ENCODE data around the gene INSR. TPM values are rescaled to one million over a fixed set of nuclear protein-coding genes. Genes with fewer than 3 reads are reported as not detected.

Gene INSR
- total RNA-seq, 6 experiments from 2014 or later: 2.1 to 6.3 (median 2.5) TPM

DNA sequence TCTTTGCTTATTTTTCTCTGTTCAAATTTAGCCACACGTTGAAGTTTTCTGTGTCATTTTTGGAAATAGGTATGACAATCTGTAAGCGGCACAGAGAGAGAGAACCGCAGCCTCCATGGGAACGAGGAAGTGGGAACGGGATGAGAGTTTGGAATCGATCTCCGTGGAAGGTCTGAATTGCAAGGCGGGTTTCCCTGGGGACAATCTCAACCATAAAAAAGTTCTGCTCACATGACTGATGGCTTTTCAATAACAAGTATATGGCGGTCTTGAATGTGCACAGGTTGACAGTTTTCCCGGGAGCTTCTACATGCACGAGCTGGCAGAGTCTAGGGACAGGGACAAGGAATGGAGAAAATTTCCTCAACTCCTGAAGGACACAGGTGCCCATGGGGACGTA, 90.9 kb downstream of the INSR start:
- Mint-ChIP-seq H3K27me3 (ENCODE audit: insufficient read depth) (peaks cover 8% of the 10 kb centered on the region), H3K27ac (no peak overlapping the region), H3K9me3 (no peaks in the 10 kb centered on the region), H3K4me1 (ENCODE audit: low read depth) (peaks cover 6% of the 10 kb centered on the region; the same call in 1 of the 2 replicates), H3K36me3 (ENCODE audit: low read depth) (no peaks in the 10 kb centered on the region), H3K4me3 (no peak overlapping the region)
- DNase-seq: no peak
- TF ChIP-seq, protein P1, sequence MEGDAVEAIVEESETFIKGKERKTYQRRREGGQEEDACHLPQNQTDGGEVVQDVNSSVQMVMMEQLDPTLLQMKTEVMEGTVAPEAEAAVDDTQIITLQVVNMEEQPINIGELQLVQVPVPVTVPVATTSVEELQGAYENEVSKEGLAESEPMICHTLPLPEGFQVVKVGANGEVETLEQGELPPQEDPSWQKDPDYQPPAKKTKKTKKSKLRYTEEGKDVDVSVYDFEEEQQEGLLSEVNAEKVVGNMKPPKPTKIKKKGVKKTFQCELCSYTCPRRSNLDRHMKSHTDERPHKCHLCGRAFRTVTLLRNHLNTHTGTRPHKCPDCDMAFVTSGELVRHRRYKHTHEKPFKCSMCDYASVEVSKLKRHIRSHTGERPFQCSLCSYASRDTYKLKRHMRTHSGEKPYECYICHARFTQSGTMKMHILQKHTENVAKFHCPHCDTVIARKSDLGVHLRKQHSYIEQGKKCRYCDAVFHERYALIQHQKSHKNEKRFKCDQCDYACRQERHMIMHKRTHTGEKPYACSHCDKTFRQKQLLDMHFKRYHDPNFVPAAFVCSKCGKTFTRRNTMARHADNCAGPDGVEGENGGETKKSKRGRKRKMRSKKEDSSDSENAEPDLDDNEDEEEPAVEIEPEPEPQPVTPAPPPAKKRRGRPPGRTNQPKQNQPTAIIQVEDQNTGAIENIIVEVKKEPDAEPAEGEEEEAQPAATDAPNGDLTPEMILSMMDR (IDR thresholded peaks at IDR 0.05): no peak

DNA sequence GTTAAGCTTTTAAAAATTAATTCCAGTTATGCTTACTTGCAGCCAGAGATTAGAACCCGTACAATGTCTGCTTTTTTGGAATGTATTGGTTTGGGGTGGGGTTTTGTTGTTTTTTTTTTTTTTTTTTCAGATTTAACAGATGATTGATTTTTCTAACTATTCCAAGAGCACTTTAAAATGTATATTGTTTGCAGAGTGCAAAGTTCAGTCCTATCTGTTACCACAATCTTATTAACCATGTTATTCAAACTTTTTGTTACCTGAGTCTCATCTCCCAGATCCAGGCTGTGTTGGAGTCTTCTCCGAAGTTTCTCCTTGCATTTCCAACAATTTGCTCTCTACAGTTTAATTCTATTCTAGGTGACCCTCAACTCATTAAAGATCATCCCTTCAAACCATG, 91.3 kb downstream of the INSR start:
- H3K4me1 Mint-ChIP-seq (ENCODE audit: low read depth): peaks cover 6% of the 10 kb centered on the region; the same call in 1 of the 2 replicates
- no peaks in the 10 kb centered on the region for H3K36me3 Mint-ChIP-seq (ENCODE audit: low read depth)
- no peaks in the 10 kb centered on the region for H3K9me3 Mint-ChIP-seq
- no peak for DNase-seq
- no peak overlapping the region for H3K4me3 Mint-ChIP-seq
- TF ChIP-seq, protein P1 (IDR thresholded peaks at IDR 0.05): no peak
- no peak overlapping the region for H3K27ac Mint-ChIP-seq
- peaks cover 8% of the 10 kb centered on the region for H3K27me3 Mint-ChIP-seq (ENCODE audit: insufficient read depth)

DNA sequence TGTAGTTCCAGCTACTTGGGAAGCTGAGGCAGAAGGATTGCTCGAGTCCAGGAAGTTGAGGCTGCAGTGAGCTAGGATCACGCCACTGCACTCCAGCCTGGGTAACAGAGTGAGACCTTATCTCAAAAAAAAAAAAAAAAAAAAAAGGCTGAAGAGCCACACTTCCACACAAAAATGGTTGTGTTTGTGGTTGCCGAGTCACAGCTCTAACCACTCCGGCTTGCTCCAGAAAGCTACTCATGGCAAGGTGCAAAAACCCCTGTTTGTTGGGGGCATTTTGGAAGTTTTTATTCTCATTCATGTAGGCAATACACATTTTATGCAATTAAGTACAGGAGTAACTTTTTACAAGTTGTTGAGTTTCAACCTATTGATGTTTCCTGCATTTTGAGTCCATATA, 93.5 kb downstream of the INSR start:
- H3K4me3 Mint-ChIP-seq: no peak overlapping the region
- no peak for DNase-seq
- peaks cover 17% of the 10 kb centered on the region for H3K4me1 Mint-ChIP-seq (ENCODE audit: low read depth)
- no peaks in the 10 kb centered on the region for H3K36me3 Mint-ChIP-seq (ENCODE audit: low read depth)
- no peak overlapping the region for H3K27ac Mint-ChIP-seq
- no peaks in the 10 kb centered on the region for H3K27me3 Mint-ChIP-seq (ENCODE audit: insufficient read depth)
- TF ChIP-seq, protein P1 (IDR thresholded peaks at IDR 0.05): no peak
- H3K9me3 Mint-ChIP-seq: no peaks in the 10 kb centered on the region

GRCh38 chr19:7199613-7200533, 94.3 kb downstream of the INSR start:
- no peak for DNase-seq
- Mint-ChIP-seq H3K4me3 (no peak overlapping the region), H3K36me3 (ENCODE audit: low read depth) (no peaks in the 10 kb centered on the region), H3K27me3 (ENCODE audit: insufficient read depth) (no peaks in the 10 kb centered on the region), H3K27ac (no peak overlapping the region), H3K9me3 (no peaks in the 10 kb centered on the region), H3K4me1 (ENCODE audit: low read depth) (peaks cover 17% of the 10 kb centered on the region)
- TF ChIP-seq, protein P1 (IDR thresholded peaks at IDR 0.05): no peak

DNA sequence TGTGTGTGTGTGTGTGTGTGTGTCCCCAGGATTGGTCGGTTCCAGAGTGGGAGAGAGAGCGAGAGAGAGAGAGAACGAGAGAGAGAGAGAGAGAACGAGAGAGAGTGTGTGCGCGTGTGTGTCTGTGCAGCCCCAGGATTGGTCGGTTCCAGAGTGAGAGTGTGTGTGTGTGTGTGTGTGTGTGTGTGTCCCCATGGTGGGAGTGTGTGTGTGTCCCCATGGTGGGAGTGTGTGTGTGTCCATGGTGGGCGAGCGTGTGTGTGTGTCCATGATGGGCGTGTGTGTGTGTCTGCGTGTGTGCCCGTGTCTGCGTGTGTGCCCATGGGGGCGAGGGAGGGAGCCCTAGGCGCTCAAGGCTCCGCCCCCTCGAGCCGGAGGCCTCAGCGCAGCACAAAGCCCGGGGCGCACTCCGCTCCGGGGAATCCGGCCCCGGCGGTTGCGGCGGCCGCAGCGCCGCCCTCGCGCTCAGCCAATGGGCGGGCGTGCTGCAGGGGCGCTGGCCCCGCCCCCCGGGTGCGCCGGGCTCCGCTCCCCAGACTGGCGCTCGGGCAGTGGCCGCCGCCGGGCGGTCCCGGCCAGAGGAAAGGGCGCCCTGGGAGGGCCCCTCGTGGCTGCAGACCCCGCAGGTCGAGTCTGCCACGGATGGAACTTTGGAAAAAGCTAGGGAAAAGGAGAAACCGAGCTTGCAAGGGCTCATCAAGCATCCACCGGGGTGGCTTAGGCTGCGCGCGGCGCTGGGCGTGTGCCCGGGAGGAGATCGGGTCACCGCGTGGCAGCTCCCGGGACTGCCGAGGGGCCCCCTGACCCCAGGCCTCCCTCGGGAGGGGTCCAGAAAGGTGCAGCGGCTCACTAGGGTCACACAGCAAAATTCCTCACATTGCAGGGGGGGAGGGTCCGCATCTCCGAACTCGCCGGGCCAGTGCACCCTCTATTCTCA, 96.2 kb downstream of the INSR start:
- no peaks in the 10 kb centered on the region for H3K27me3 Mint-ChIP-seq (ENCODE audit: insufficient read depth)
- no peaks in the 10 kb centered on the region for H3K36me3 Mint-ChIP-seq (ENCODE audit: low read depth)

More for the DNA sequence above, 96.2 kb downstream of the INSR start:
- H3K4me1 Mint-ChIP-seq (ENCODE audit: low read depth): peaks cover 17% of the 10 kb centered on the region
- H3K9me3 Mint-ChIP-seq: no peaks in the 10 kb centered on the region
- TF ChIP-seq, protein P1 (IDR thresholded peaks at IDR 0.05): no peak
- H3K27ac Mint-ChIP-seq: peak overlapping the region; percentile 81
- DNase-seq: peak; percentile 88
- H3K4me3 Mint-ChIP-seq: peak overlapping the region; percentile 84
